OCI-M2 (cell line): ENCODE measurements around the gene DPYSL3.

Experiments
- DNase-seq: peaks from one replicate; lab custom pipeline; 2025; ENCODE audit not compliant: unreplicated experiment; lab: John Stamatoyannopoulos, UW

The DPYSL3 gene

GRCh38 chr5:147441191-147441695 is 68.6 kb downstream of the DPYSL3 start:
- no peak for DNase-seq

GRCh38 chr5:147439254-147439653 is 70.6 kb downstream of the DPYSL3 start:
- DNase-seq: no peak

- no peak for DNase-seq
Measured at GRCh38 chr5:147437161-147437596, 72.7 kb downstream of the DPYSL3 start.

- no peak for DNase-seq
Measured at GRCh38 chr5:147436596-147436995, 73.3 kb downstream of the DPYSL3 start.

GRCh38 chr5:147434049-147434448 is 75.8 kb downstream of the DPYSL3 start:
- no peak for DNase-seq

GRCh38 chr5:147432323-147432722 is 77.5 kb downstream of the DPYSL3 start:
- no peak for DNase-seq

GRCh38 chr5:147431586-147431985 is 78.3 kb downstream of the DPYSL3 start:
- DNase-seq: no peak

GRCh38 chr5:147430628-147431027 is 79.2 kb downstream of the DPYSL3 start:
- no peak for DNase-seq

GRCh38 chr5:147427521-147428401 is 82.1 kb downstream of the DPYSL3 start:
- DNase-seq: no peak

GRCh38 chr5:147426640-147427327 is 83.1 kb downstream of the DPYSL3 start:
- no peak for DNase-seq

- DNase-seq: no peak
Measured at GRCh38 chr5:147418613-147419012, 91.3 kb downstream of the DPYSL3 start.

- no peak for DNase-seq
Measured at GRCh38 chr5:147417135-147417813, 92.6 kb downstream of the DPYSL3 start.

- DNase-seq: no peak
Measured at GRCh38 chr5:147415651-147416050, 94.2 kb downstream of the DPYSL3 start.

GRCh38 chr5:147413266-147413665 is 96.6 kb downstream of the DPYSL3 start:
- no peak for DNase-seq

- DNase-seq: no peak
Measured at GRCh38 chr5:147412561-147412960, 97.3 kb downstream of the DPYSL3 start.

GRCh38 chr5:147411359-147412319 is 98.2 kb downstream of the DPYSL3 start:
- no peak for DNase-seq

GRCh38 chr5:147410496-147411358 is 99.1 kb downstream of the DPYSL3 start:
- DNase-seq: no peak

- DNase-seq: no peak
Measured at GRCh38 chr5:147408980-147409379, 100.9 kb downstream of the DPYSL3 start.

GRCh38 chr5:147407094-147407681 is 102.7 kb downstream of the DPYSL3 start:
- DNase-seq: no peak
